Measurements from ENCODE around the gene SCAMP3. TPM values are rescaled to one million over a fixed set of nuclear protein-coding genes. Genes with fewer than 3 reads are reported as not detected.

Gene SCAMP3
- total and polyA plus RNA-seq, 10 of the 15 experiments (the other 5 are each of a cell fraction or from before 2014, with no cell fraction given) = 17.2 to 133 (median 87.3) TPM

DNA sequence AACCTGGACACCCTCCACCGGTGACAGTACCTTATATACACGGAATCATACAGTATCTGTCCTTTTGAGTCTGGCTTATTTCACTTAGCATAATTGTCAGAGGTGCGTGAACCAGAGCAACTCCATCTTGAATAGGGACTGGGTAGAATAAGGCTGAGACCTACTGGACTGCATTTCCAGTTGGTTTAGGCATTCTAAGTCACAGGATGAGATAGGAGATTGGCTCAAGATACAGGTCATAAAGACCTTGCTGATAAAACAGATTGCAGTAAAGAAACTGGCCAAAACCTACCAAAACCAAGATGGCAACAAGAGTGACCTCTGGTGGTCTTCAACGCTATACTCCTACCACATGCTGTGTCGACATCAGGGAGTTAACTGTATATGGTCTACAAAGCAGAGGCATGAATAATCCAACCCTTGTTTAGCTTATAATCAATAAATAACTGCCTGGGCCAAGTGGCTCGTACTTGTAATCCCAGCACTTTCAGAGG, 45.1 kb upstream of the SCAMP3 start:
- RAD21 ChIA-PET (ENCODE audit: unreplicated experiment) = interaction anchor here (1.3 to 4.8 kb wide), 4 partner anchors 17 to 57 kb away, joined by 6 to 44 read pairs (median 14); partner anchors contain the start of genes CLK2 and SCAMP3
- H3K79me2 ChIP-seq (ENCODE audit: control insufficient read depth, insufficient read depth, low read length) = peaks cover 36% of the 10 kb centered on the region
- peak overlapping the region; percentile 52 for H3K4me2 ChIP-seq (ENCODE audit: control insufficient read depth, insufficient read depth)
- no TSS peak for BruUV-seq (replicated peaks)
- no peaks in the 10 kb centered on the region for H3K27me3 ChIP-seq (replicated peaks in 1 of 2; ENCODE audit: control insufficient read depth in 2 of 2, insufficient read depth in 2 of 2, low read length in 1 of 2)
- ATAC-seq (peak; percentile 18), DNase-seq (ENCODE audit: low read depth, low spot score) (no peak), FAIRE-seq (no peak)
- in situ Hi-C loops (cut with MboI) (no loop called here), intact Hi-C loops (cut with micrococcal nuclease; ENCODE audit: unreplicated experiment) (no loop called here)
- peaks cover 14% of the 10 kb centered on the region for H3K4me1 ChIP-seq (ENCODE audit: control insufficient read depth, insufficient read depth, low read length)
- 69% methylated on average over 6 of the region's 6 CpGs for WGBS (ENCODE audit: insufficient coverage, insufficient replicate concordance, low lambda C conversion rate, missing lambda C conversion rate)
- POLR2A ChIA-PET = interaction anchor here (0.7 to 4.4 kb wide), 11 partner anchors 10 to 223 kb away, joined by 3 to 41 read pairs (median 6); partner anchors contain the start of genes CLK2 and HCN3
- peaks cover 0 to 9% of the 10 kb centered on the region in 2 experiments; a peak in 3 of 4 replicates for H3K36me3 ChIP-seq (ENCODE audit: control insufficient read depth in 2 of 2, insufficient read depth in 2 of 2, low read length in 1 of 2)
- H3K4me3 ChIP-seq = peak overlapping the region; percentile 43; the same call in 1 of the 2 replicates
- H3K9me3 ChIP-seq (replicated peaks; ENCODE audit: control insufficient read depth, insufficient read depth, low read length) = no peaks in the 10 kb centered on the region
- CTCF ChIA-PET = interaction anchor here (0.9 to 5.3 kb wide), 11 partner anchors 9 to 134 kb away, joined by 3 to 74 read pairs (median 5); partner anchors contain the start of genes CLK2, KRTCAP2 and RUSC1
- no peaks in the 10 kb centered on the region for H4K20me1 ChIP-seq (ENCODE audit: control insufficient read depth, insufficient read depth)
- peak overlapping the region; percentile 99 for H3K27ac ChIP-seq (ENCODE audit: control insufficient read depth, insufficient read depth)
- H2AFZ ChIP-seq (ENCODE audit: control insufficient read depth, low read depth, low read length) = no peak overlapping the region
- SMC1A ChIA-PET (ENCODE audit: uncharacterized antibody, unreplicated experiment) = interaction anchor here (1.0 to 5.8 kb wide), 7 partner anchors 10 to 287 kb away, joined by 3 to 44 read pairs (median 4); partner anchors contain the start of genes ENTREP3 and SCAMP3
- no peak overlapping the region for H3K9ac ChIP-seq (ENCODE audit: control insufficient read depth, insufficient read depth, low read length)
- TF ChIP-seq, protein P1, sequence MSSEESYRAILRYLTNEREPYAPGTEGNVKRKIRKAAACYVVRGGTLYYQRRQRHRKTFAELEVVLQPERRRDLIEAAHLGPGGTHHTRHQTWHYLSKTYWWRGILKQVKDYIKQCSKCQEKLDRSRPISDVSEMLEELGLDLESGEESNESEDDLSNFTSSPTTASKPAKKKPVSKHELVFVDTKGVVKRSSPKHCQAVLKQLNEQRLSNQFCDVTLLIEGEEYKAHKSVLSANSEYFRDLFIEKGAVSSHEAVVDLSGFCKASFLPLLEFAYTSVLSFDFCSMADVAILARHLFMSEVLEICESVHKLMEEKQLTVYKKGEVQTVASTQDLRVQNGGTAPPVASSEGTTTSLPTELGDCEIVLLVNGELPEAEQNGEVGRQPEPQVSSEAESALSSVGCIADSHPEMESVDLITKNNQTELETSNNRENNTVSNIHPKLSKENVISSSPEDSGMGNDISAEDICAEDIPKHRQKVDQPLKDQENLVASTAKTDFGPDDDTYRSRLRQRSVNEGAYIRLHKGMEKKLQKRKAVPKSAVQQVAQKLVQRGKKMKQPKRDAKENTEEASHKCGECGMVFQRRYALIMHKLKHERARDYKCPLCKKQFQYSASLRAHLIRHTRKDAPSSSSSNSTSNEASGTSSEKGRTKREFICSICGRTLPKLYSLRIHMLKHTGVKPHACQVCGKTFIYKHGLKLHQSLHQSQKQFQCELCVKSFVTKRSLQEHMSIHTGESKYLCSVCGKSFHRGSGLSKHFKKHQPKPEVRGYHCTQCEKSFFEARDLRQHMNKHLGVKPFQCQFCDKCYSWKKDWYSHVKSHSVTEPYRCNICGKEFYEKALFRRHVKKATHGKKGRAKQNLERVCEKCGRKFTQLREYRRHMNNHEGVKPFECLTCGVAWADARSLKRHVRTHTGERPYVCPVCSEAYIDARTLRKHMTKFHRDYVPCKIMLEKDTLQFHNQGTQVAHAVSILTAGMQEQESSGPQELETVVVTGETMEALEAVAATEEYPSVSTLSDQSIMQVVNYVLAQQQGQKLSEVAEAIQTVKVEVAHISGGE (CRISPR knock-in tag; IDR thresholded peaks at IDR 0.05) = no peak
- no peak for TF ChIP-seq NKRF (conservative IDR thresholded peaks at IDR 0.05)
- 0 out of 2 replicates have a peak, but pooled peaks have one; percentile 9 for TF ChIP-seq RUNX3 (IDR thresholded peaks at IDR 0.05; ENCODE audit: low read length)
- no peak for TF ChIP-seq NFYB (IDR thresholded peaks at IDR 0.05; ENCODE audit: insufficient read depth, low read depth, low read length)
- TF ChIP-seq SUZ12 (IDR thresholded peaks at IDR 0.05; ENCODE audit: unreplicated experiment) = no peak
- TF ChIP-seq NRF1 (conservative IDR thresholded peaks at IDR 0.05; ENCODE audit: low read depth, low read length) = no peak
- no peak for TF ChIP-seq FOS (IDR thresholded peaks at IDR 0.05; ENCODE audit: borderline replicate concordance, extremely low read depth, insufficient read length)
- TF ChIP-seq CTCF (IDR thresholded peaks at IDR 0.05 in 2 of 3, conservative IDR thresholded peaks at IDR 0.05 in 1 of 3; ENCODE audit: control insufficient read depth in 2 of 3, extremely low read depth in 1 of 3, insufficient read depth in 1 of 3, low read depth in 3 of 3, low read length in 3 of 3) = peak; percentile 34 to 39 (median 35); a peak in 3 of 6 replicates
- no peak for TF ChIP-seq ZNF384 (IDR thresholded peaks at IDR 0.05; ENCODE audit: borderline replicate concordance, low read depth, low read length)
- TF ChIP-seq KLF5 (IDR thresholded peaks at IDR 0.05; ENCODE audit: partially characterized antibody) = no peak
- TF ChIP-seq ATF3 (IDR thresholded peaks at IDR 0.05; ENCODE audit: borderline replicate concordance, extremely low read depth, low read depth, low read length) = no peak
- 0 out of 2 replicates have a peak, but pooled peaks have one; percentile 20 for TF ChIP-seq ZNF207 (IDR thresholded peaks at IDR 0.05; ENCODE audit: borderline replicate concordance)
- TF ChIP-seq SREBF1 (IDR thresholded peaks at IDR 0.05; ENCODE audit: low read length) = no peak
- no peak for TF ChIP-seq JUNB (IDR thresholded peaks at IDR 0.05)
- no peak for TF ChIP-seq KDM1A (IDR thresholded peaks at IDR 0.05; ENCODE audit: borderline replicate concordance)

Measured in GM12878 (cell line).